WERI-Rb-1 (cell line): ENCODE data around the gene LMO1.

ENCODE experiments used
- DNase-seq: peaks from one replicate; pipeline ENCODE4 v3.0.0-alpha.2; 2020
- H3K27ac ChIP-seq: fragments of 250-450 bp; sonication (Bioruptor Pico); 2 replicates; pipeline ENCODE4 v1.5.1; 2020; ENCODE audit warnings: mild to moderate bottlenecking, moderate library complexity
- H3K27me3 ChIP-seq: fragments of 250-450 bp; sonication (Bioruptor Pico); 2 replicates; pipeline ENCODE4 v1.5.1; 2021; ENCODE audit warnings: mild to moderate bottlenecking, low read depth, moderate library complexity; ENCODE audit not compliant: insufficient read depth, severe bottlenecking
- H3K36me3 ChIP-seq: fragments of 250-450 bp; sonication (Bioruptor Pico); 2 replicates; pipeline ENCODE4 v1.5.1; 2020; ENCODE audit warnings: mild to moderate bottlenecking, moderate library complexity
- H3K4me3 ChIP-seq: 2 replicates; pipeline ENCODE4 v1.5.1; 2011; ENCODE audit warnings: low read depth, mild to moderate bottlenecking, control low read depth, low read length
- H3K9me3 ChIP-seq: fragments of 250-450 bp; sonication (Bioruptor Pico); 2 replicates; pipeline ENCODE4 v1.5.1; 2021; ENCODE audit warnings: mild to moderate bottlenecking, moderate library complexity; ENCODE audit not compliant: severe bottlenecking
- CTCF ChIP-seq: IDR thresholded peaks from 2 replicates; pipeline ENCODE4 v1.5.1; 2011; ENCODE audit warnings: low read depth, mild to moderate bottlenecking, control low read depth, inconsistent platforms, low read length

Gene LMO1

DNA sequence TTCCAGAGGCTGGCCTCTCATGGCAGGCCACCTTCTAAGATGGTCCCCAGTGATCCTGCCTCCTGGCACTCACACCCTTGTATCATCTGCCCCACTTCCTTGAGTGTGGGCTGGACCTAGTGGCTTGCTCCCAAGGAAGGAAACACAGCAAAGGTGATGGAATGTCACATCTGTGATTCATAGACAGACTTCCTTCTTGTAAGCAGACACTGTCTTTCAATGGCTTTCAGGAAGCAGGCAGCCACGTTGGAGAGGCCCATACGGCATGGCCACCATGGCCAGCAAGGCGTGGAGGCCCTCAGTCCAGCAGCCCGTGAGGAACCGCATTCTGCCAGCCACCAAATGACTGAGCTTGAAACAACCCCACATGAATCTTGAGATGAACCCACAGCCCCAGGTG, 11.3 kb downstream of the LMO1 start:
- peaks cover 15% of the 10 kb centered on the region; the same call in 1 of the 2 replicates for H3K36me3 ChIP-seq
- DNase-seq = no peak
- H3K9me3 ChIP-seq = no peaks in the 10 kb centered on the region
- no peaks in the 10 kb centered on the region for H3K27me3 ChIP-seq
- no peak overlapping the region for H3K4me3 ChIP-seq
- H3K27ac ChIP-seq = no peak overlapping the region
- TF ChIP-seq CTCF = no peak

DNA sequence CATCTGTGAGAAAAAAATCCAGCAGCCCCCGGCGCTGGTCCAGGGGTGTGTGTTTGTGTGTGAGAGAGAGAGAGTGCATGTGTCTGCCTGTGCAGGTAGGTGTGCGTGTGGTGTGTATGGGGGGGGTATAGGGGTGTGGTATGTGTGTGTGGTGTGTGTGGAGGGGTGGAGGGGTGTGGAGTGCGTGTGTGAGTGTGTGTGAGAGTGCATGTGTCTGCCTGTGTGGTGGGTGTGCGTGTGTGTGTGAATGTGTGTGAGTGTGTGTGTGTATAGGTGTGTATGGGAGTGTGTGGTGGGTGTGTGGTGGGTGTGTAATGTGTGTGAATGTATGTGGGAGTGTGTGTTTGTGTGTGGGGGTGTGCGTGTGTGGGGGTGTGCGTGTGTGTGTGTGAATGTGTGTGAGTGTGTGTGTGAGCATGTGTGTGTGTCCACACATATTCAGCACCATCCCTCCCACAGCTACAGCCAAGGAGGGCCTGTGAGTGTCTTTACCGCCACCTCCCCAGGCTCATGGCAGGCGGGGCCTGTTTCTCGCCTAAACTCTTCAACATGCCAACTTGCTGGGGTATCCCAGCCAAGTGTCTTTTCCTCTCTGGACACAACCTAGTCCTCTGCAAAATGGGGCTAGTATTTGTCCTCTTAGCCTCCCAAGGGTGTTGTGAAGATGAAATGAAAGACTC, 11.9 kb downstream of the LMO1 start:
- H3K27me3 ChIP-seq = no peaks in the 10 kb centered on the region
- no peak overlapping the region for H3K4me3 ChIP-seq
- no peak for DNase-seq
- H3K36me3 ChIP-seq = peaks cover 9% of the 10 kb centered on the region; the same call in 1 of the 2 replicates
- H3K27ac ChIP-seq = no peak overlapping the region
- no peaks in the 10 kb centered on the region for H3K9me3 ChIP-seq
- TF ChIP-seq CTCF = no peak

DNA sequence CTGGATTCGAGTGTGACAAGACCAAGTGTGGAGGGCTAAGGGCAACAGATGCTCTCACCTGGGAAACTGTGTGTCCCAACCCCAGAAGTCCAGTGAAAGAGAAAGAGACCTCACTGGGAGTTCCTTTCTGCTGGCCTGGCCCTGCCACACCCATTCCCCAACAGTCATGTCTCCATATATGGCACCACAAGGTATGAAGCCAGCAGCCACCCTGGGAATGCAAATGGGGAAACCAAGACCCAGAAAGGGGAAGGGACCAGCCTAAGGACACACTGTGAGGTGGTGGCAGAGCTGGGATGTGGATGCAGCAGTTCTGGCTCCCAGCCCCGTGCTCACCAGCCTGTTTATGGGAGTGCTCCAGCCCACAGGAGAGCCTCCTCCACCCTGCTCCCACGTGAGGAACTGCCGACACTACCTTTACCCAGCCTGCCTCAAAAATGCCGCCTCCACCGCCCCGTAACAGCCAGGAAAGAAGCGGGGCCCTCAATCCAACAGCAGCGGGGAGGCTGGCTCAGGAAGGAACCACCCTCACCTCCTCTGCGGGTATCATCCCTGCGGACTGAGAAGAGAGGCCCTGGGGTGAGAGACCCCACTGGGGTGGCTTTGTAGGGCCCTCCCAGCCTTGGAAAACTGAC, 12.6 kb downstream of the LMO1 start:
- TF ChIP-seq CTCF = no peak
- no peak for DNase-seq
- Histone ChIP-seq H3K36me3 (peaks cover 9% of the 10 kb centered on the region; the same call in 1 of the 2 replicates), H3K4me3 (no peak overlapping the region), H3K27me3 (no peaks in the 10 kb centered on the region), H3K27ac (no peak overlapping the region), H3K9me3 (no peaks in the 10 kb centered on the region)

DNA sequence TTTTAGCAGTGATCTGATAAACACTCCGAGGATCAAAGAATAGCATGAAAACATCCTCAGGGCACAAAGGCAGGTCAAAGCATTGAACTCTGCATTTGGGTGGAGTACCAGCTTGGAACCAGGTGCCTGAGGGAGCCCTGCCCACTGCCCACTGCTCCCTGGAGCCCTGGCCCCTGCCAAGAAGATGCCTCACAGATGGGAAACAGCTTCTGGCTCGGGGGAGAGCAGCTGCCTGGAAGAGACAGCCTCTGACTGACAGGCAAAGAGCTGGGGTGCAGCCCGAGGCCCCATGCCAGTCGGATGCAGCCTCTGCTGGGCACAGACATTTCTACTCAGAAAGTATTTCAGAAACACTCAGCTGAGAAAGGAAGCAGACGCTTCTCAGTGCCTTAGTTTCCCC, 13.2 kb downstream of the LMO1 start:
- no peak for TF ChIP-seq CTCF
- peaks cover 9% of the 10 kb centered on the region; the same call in 1 of the 2 replicates for H3K36me3 ChIP-seq
- H3K4me3 ChIP-seq = no peak overlapping the region
- H3K27me3 ChIP-seq = no peaks in the 10 kb centered on the region
- DNase-seq = no peak
- H3K9me3 ChIP-seq = no peaks in the 10 kb centered on the region
- H3K27ac ChIP-seq = no peak overlapping the region

DNA sequence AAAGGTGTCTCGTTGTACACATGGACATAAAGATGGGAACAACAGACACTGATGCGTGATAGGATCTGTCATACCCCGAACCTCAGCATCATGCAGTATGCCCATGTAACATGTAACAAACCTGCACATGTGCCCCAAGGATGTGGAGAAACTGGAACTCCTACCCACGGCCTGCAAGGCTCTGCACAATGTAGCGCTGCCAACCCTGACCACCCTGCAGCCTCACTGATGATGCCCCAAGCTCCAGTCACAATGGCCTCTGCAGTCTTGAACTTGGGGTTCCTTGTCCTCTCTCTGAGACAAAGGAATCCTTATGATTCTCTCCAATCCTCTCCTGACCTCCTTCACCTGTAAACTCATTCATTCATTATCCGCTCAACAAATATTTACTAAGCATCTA, 14.2 kb downstream of the LMO1 start:
- Histone ChIP-seq H3K9me3 (no peaks in the 10 kb centered on the region), H3K27ac (no peak overlapping the region), H3K36me3 (peaks cover 12% of the 10 kb centered on the region), H3K4me3 (no peak overlapping the region), H3K27me3 (no peaks in the 10 kb centered on the region)
- DNase-seq = no peak
- TF ChIP-seq CTCF = no peak
